ENCODE measurements around the gene MYH9. TPM values are rescaled to one million over a fixed set of nuclear protein-coding genes. Genes with fewer than 3 reads are reported as not detected.

Gene MYH9
- total RNA-seq, 4 donors from 2014 or later, result 216 to 339 (median 246) TPM

GRCh38 chr22:36303874-36304273 is 83.9 kb downstream of the MYH9 start:
- no peak overlapping the region for H3K4me3 ChIP-seq
- WGBS, 2 donors, result 38 to 70% methylated on average over 5 to 6 of the region's 13 CpGs
- H3K4me1 ChIP-seq, result peaks cover 0 to 6% (median 0%) of the 10 kb centered on the region in 3 donors
- TF ChIP-seq CTCF (IDR thresholded peaks at IDR 0.05), result no peak
- no peak for TF ChIP-seq POLR2A (IDR thresholded peaks at IDR 0.05)
- no peak for DNase-seq
- no peaks in the 10 kb centered on the region for H3K27me3 ChIP-seq
- peaks cover 95 to 100% (median 98%) of the 10 kb centered on the region in 3 donors for H3K36me3 ChIP-seq
- H3K27ac ChIP-seq, result peak overlapping the region in 3 of 4 donors; percentile 39 to 68 (median 48)
- intact Hi-C loops (cut with DNase I), result no loop called here
- H3K9me3 ChIP-seq, result no peaks in the 10 kb centered on the region

- Histone ChIP-seq H3K9me3 (no peaks in the 10 kb centered on the region), H3K4me3 (no peak overlapping the region), H3K27me3 (no peaks in the 10 kb centered on the region), H3K36me3 (peaks cover 95 to 100% (median 98%) of the 10 kb centered on the region in 3 donors), H3K4me1 (peaks cover 0 to 6% (median 0%) of the 10 kb centered on the region in 3 donors), H3K27ac (peak overlapping the region in 3 of 4 donors; percentile 58 to 73 (median 72))
- intact Hi-C loops (cut with DNase I), result no loop called here
- 63% methylated on average over 4 of the region's 9 CpGs; no CpG with 5 or more reads in 1 of the 2 donors for WGBS, 2 donors
- TF ChIP-seq POLR2A (IDR thresholded peaks at IDR 0.05), result no peak
- no peak for TF ChIP-seq CTCF (IDR thresholded peaks at IDR 0.05)
- no peak for DNase-seq
These were observed 84.7 kb downstream of the MYH9 start for GRCh38 chr22:36303115-36303467.

GRCh38 chr22:36302439-36303114 is 85.2 kb downstream of the MYH9 start:
- peaks cover 0 to 6% (median 0%) of the 10 kb centered on the region in 3 donors for H3K4me1 ChIP-seq
- H3K36me3 ChIP-seq, result peaks cover 95 to 100% (median 98%) of the 10 kb centered on the region in 3 donors
- no peaks in the 10 kb centered on the region for H3K27me3 ChIP-seq
- TF ChIP-seq POLR2A (IDR thresholded peaks at IDR 0.05) (no peak), CTCF (IDR thresholded peaks at IDR 0.05) (no peak)
- intact Hi-C loops (cut with DNase I), result no loop called here
- WGBS, 2 donors, result 81 to 93% methylated on average over 8 to 16 of the region's 17 CpGs
- no peaks in the 10 kb centered on the region for H3K9me3 ChIP-seq
- DNase-seq, result no peak
- H3K27ac ChIP-seq, result peak overlapping the region in 3 of 4 donors; percentile 58 to 73 (median 72)
- no peak overlapping the region for H3K4me3 ChIP-seq

- Histone ChIP-seq H3K27ac (peak overlapping the region in 3 of 4 donors; percentile 54 to 72 (median 58)), H3K4me3 (no peak overlapping the region), H3K36me3 (peaks cover 95 to 100% (median 100%) of the 10 kb centered on the region in 3 donors), H3K4me1 (peaks cover 0 to 6% (median 0%) of the 10 kb centered on the region in 3 donors), H3K9me3 (no peaks in the 10 kb centered on the region), H3K27me3 (no peaks in the 10 kb centered on the region)
- no peak for DNase-seq
- WGBS, 2 donors, result 59 to 74% methylated on average over 7 to 8 of the region's 8 CpGs
- TF ChIP-seq CTCF (IDR thresholded peaks at IDR 0.05), result no peak
- TF ChIP-seq POLR2A (IDR thresholded peaks at IDR 0.05), result no peak
- intact Hi-C loops (cut with DNase I), result no loop called here
These were observed 85.9 kb downstream of the MYH9 start for GRCh38 chr22:36301851-36302250.

GRCh38 chr22:36301384-36301828 is 86.4 kb downstream of the MYH9 start:
- Histone ChIP-seq H3K27ac (peak overlapping the region; percentile 13 to 72 (median 56)), H3K4me1 (peaks cover 0 to 6% (median 0%) of the 10 kb centered on the region in 3 donors), H3K36me3 (peaks cover 94 to 100% (median 100%) of the 10 kb centered on the region in 3 donors), H3K9me3 (no peaks in the 10 kb centered on the region), H3K27me3 (no peaks in the 10 kb centered on the region), H3K4me3 (no peak overlapping the region)
- 26% methylated on average over 11 to 13 of the region's 13 CpGs for WGBS, 2 donors
- intact Hi-C loops (cut with DNase I), result no loop called here
- TF ChIP-seq CTCF (IDR thresholded peaks at IDR 0.05) (peak; percentile 94 to 98 (median 96)), POLR2A (IDR thresholded peaks at IDR 0.05) (no peak)
- no peak for DNase-seq

Data from esophagus squamous epithelium (tissue), 5 donors.